Measurements from ENCODE around the gene MZT2B.
"Not testable (repeated sequence)": the region's sequence is repeated elsewhere in the genome, so short reads cannot be mapped to it uniquely, and the experiment has no call there.

The MZT2B gene

GRCh38 chr2:130181880-130182682 is at the start of gene MZT2B:
TSS of gene MZT2B (plus strand) at chr2:130182262. CDS start at chr2:130182283, 21 bp downstream.
- peak; percentile 92 for DNase-seq

GRCh38 chr2:130135692-130136541 is 46.1 kb upstream of the MZT2B start:
- no peak for DNase-seq

- DNase-seq, result not testable (repeated sequence)
Observed at GRCh38 chr2:130136546-130136945, 45.5 kb upstream of the MZT2B start.

- not testable (repeated sequence) for DNase-seq
Observed at GRCh38 chr2:130137118-130137517, 44.9 kb upstream of the MZT2B start.

- not testable (repeated sequence) for DNase-seq
Observed at GRCh38 chr2:130138326-130138725, 43.7 kb upstream of the MZT2B start.

- not testable (repeated sequence) for DNase-seq
Observed at GRCh38 chr2:130138841-130139251, 43.2 kb upstream of the MZT2B start.

- not testable (repeated sequence) for DNase-seq
Observed at GRCh38 chr2:130139331-130140280, 42.5 kb upstream of the MZT2B start.

- DNase-seq, result not testable (repeated sequence)
Observed at GRCh38 chr2:130140516-130140915, 41.5 kb upstream of the MZT2B start.

- not testable (repeated sequence) for DNase-seq
Observed at GRCh38 chr2:130141002-130141401, 41.1 kb upstream of the MZT2B start.

- DNase-seq, result not testable (repeated sequence)
Observed at GRCh38 chr2:130141645-130142370, 40.3 kb upstream of the MZT2B start.

GRCh38 chr2:130142396-130143265 is 39.4 kb upstream of the MZT2B start:
- not testable (repeated sequence) for DNase-seq

GRCh38 chr2:130143266-130144039 is 38.6 kb upstream of the MZT2B start:
- DNase-seq, result not testable (repeated sequence)

- DNase-seq, result peak; percentile 53
Observed at GRCh38 chr2:130145006-130145414, 37.1 kb upstream of the MZT2B start, which contains the start of gene CCDC74B. TSS of gene CCDC74B (minus strand) at chr2:130145112. CDS start at chr2:130144996, 116 bp downstream.

GRCh38 chr2:130148515-130148914 is 33.5 kb upstream of the MZT2B start:
- not testable (repeated sequence) for DNase-seq

- DNase-seq, result no peak
Observed at GRCh38 chr2:130150181-130151144, 31.6 kb upstream of the MZT2B start.

GRCh38 chr2:130151145-130151512 is 30.9 kb upstream of the MZT2B start:
- not testable (repeated sequence) for DNase-seq

GRCh38 chr2:130152136-130152815 is 29.8 kb upstream of the MZT2B start:
- not testable (repeated sequence) for DNase-seq

All from activated naive CD4-positive, alpha-beta T cell treated with anti-CD3 and anti-CD28 coated beads, Interleukin-2, amount 50 U/mL, for 16 hours (primary cell).